ENCODE data around the gene TRIM54.
"Not testable (repeated sequence)": the region's sequence is repeated elsewhere in the genome, so short reads cannot be mapped to it uniquely, and the experiment has no call there.

Gene TRIM54

DNA sequence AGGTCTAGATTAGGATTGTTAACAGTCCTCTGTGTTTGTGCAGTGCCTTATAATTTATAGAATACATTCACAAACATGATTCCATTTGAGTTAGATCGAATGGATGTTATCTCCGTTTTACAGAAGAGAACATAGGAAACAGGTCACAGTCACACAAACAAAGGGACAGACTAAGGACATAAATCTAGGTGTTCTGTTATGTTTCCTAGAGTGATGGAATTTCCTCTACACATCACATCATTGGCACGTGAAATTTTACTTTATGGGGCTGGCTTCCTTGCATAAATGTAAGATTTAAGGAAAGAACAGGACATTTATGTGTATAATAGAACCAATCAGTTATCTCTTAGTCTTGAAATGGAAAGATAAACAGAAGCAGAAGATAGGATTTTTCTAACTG, 6.4 kb downstream of the TRIM54 start:
- TF ChIP-seq, protein P1, sequence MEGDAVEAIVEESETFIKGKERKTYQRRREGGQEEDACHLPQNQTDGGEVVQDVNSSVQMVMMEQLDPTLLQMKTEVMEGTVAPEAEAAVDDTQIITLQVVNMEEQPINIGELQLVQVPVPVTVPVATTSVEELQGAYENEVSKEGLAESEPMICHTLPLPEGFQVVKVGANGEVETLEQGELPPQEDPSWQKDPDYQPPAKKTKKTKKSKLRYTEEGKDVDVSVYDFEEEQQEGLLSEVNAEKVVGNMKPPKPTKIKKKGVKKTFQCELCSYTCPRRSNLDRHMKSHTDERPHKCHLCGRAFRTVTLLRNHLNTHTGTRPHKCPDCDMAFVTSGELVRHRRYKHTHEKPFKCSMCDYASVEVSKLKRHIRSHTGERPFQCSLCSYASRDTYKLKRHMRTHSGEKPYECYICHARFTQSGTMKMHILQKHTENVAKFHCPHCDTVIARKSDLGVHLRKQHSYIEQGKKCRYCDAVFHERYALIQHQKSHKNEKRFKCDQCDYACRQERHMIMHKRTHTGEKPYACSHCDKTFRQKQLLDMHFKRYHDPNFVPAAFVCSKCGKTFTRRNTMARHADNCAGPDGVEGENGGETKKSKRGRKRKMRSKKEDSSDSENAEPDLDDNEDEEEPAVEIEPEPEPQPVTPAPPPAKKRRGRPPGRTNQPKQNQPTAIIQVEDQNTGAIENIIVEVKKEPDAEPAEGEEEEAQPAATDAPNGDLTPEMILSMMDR (IDR thresholded peaks at IDR 0.05; ENCODE audit: low read depth, low read length), result no peak
- no peak overlapping the region for H3K4me3 ChIP-seq (ENCODE audit: low read depth, low read length)

DNA sequence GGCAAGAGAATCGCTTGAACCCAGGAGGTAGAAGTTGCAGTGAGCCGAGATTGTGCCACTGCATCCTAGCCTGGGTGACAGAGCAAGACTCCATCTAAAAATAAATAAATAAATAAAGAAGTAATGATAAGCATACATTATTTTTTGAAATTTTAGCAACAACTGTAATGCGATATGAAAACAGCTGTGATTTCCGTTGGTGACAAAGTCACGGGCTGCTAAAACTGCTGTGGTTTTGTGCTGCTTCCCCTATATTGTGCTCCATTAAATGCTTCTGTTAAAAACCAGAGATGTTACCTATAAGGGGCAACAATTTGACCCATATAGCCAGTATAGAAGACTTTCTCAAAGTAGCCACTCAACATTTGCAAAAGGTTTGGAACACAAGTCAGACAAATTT, 8.3 kb downstream of the TRIM54 start:
- TF ChIP-seq, protein P1 (IDR thresholded peaks at IDR 0.05; ENCODE audit: low read depth, low read length), result no peak
- no peak overlapping the region for H3K4me3 ChIP-seq (ENCODE audit: low read depth, low read length)

DNA sequence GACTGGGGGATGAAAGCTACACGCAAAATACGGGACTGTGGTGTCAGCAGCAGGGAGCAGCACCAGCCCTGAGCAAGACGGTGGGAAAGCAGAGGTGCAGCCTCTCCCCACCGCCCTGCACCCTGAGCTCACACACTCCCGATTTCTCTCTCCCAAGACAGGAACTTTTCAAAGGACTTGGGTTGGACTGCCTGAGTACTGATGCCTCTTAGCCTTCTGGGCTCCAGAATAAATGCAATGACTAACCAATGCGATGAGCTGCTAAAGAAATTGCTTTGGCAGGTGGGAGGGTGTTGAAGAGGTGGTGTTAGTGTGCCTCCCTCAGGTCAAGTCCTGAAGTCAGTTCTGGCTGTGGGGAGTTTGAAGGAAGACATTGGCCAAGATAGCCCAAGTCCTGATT, 9.6 kb downstream of the TRIM54 start:
- H3K4me3 ChIP-seq (ENCODE audit: low read depth, low read length), result no peak overlapping the region
- TF ChIP-seq, protein P1 (IDR thresholded peaks at IDR 0.05; ENCODE audit: low read depth, low read length), result no peak

DNA sequence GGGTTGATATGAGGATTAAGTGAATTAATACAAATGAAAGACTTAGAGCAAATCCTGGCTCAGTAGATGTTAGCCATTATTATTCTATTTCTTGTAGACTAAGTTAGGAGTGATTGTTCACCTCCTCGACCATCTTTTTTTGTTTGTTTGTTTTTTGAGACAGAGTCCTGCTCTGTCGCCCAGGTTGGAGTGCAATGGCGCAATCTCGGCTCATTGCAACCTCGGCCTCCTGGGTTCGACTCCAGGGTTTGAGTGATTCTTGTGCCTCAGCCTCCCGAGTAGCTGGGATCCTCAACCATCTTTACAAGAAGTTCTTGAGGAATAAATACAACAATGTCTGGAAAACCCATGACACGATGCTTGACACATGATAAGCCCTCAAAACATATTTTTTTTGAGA, 12.7 kb downstream of the TRIM54 start:
- TF ChIP-seq, protein P1 (IDR thresholded peaks at IDR 0.05; ENCODE audit: low read depth, low read length), result no peak

DNA sequence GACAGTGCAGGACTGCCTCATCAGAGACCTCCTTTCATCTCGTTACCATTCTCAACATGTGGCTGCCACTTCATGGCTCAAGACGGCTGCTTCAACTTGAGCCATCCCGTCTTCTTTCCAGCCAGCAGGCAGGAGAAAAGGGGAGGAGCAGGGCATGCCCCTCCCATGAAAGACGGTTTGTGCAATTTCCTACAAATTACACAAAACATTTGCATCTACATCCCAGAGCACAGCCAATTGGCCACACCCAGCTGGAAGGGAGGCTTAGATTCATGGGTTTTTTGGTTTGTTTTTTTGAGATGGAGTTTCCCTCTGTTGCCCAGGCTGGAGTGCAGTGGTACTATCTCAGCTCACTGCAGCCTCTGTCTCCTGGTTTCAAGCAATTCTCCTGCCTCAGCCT, 14.3 kb downstream of the TRIM54 start:
- no peak overlapping the region for H3K4me3 ChIP-seq (ENCODE audit: low read depth, low read length)
- TF ChIP-seq, protein P1 (IDR thresholded peaks at IDR 0.05; ENCODE audit: low read depth, low read length), result no peak

More for the DNA sequence above, 12.7 kb downstream of the TRIM54 start:
- H3K4me3 ChIP-seq (ENCODE audit: low read depth, low read length), result no peak overlapping the region

DNA sequence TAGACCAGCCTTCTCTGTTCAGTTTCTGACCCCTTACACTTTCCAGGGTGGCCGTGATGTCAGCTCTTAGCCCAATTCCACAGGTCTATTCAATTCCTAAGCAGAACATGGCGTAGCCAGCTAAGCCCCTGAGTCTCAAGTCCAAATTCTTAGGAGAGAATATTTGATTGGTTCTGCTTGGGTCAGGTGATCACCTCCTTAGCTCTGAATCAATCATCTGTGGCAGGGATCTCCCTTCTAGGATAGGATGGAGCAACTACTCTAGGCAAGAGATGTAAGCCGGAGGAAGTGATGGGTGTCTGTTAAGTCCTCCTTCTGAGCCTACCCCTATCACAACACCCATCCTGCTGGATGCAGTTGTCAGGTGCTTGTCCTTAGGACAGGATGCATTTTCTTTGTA, 15.0 kb downstream of the TRIM54 start:
- H3K4me3 ChIP-seq (ENCODE audit: low read depth, low read length), result no peak overlapping the region
- TF ChIP-seq, protein P1 (IDR thresholded peaks at IDR 0.05; ENCODE audit: low read depth, low read length), result no peak

DNA sequence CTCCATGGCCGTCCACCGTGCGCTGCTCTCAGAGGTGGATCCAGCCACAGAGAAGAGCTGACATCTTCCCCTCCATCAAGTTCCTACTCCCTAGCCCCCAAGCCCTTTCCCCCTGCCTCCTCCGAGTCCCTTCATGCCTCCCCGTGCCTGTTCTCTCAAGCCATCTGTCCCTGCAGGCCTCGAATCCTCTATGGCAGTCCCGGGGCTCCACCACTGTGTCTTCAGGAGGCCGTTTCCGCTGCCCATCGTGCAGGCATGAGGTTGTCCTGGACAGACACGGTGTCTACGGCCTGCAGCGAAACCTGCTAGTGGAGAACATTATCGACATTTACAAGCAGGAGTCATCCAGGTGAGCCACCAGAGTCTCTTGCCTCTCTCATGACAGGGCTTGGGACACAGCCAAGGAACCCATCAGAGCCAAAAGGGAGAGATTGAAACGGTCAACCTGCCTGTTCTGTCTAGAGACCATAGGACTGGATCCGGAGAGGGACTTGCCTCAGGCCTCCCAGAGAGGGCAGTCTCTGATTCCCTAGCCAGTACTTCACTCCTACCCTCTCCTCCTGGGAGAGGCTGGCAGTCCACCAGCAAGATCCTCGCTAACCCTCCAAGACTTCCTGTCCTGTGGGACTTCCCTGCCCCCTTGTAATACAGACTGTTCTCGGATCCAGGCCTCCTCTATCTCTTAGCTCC, 16.3 kb downstream of the TRIM54 start:
- TF ChIP-seq, protein P1 (IDR thresholded peaks at IDR 0.05; ENCODE audit: low read depth, low read length), result no peak

DNA sequence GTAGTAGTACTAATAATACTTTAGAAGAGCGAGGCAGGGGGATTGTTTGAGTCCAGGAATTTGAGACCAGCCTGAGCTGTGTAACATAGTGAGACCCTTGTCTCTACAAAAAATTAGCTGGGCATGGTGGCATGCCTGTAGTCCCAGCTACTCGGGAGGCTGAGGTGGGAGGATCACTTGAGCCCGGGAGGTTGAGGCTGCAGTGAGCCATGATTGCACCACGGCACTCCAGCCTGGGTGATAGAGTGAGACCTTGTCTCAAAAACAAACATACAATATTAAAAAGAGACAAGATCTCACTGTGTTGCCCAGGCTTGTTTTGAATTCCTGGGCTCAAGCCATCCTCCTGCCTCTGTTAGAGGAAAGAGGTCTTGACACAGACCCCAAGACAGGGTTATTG, 18.4 kb downstream of the TRIM54 start:
- H3K4me3 ChIP-seq (ENCODE audit: low read depth, low read length), result not testable (repeated sequence)

More for the DNA sequence above, 16.3 kb downstream of the TRIM54 start:
- no peak overlapping the region for H3K4me3 ChIP-seq (ENCODE audit: low read depth, low read length)

Data from WI38 (cell line).